Measurements from ENCODE around the gene BUB1B.

BUB1B gene

GRCh38 chr15:40245666-40246450 is 85.0 kb downstream of the BUB1B start:
- no peaks in the 10 kb centered on the region for H3K4me1 ChIP-seq (ENCODE audit: control insufficient read depth, low read length)
- no peaks in the 10 kb centered on the region for H3K9me2 ChIP-seq (replicated peaks; ENCODE audit: control insufficient read depth, low read length)
- no peaks in the 10 kb centered on the region for H3K36me3 ChIP-seq (ENCODE audit: control insufficient read depth, low read length)
- H3K79me2 ChIP-seq (ENCODE audit: control insufficient read depth, low read length) = no peaks in the 10 kb centered on the region
- H4K20me1 ChIP-seq (ENCODE audit: control insufficient read depth, insufficient read depth, low read depth, low read length) = no peaks in the 10 kb centered on the region
- no peaks in the 10 kb centered on the region for H3F3A ChIP-seq (ENCODE audit: control insufficient read depth, insufficient read depth)
- peaks cover 4% of the 10 kb centered on the region; the same call in 1 of the 2 replicates for H3K27me3 ChIP-seq (ENCODE audit: control insufficient read depth, low read length)
- H3K4me3 ChIP-seq (ENCODE audit: low read length) = no peak overlapping the region
- no peak overlapping the region for H3K27ac ChIP-seq (ENCODE audit: low read depth, low read length)
- no peak overlapping the region for H3K4me2 ChIP-seq (ENCODE audit: low read length)
- no peak for TF ChIP-seq EZH2phosphoT487 (IDR thresholded peaks at IDR 0.05; ENCODE audit: borderline replicate concordance, low read length)
- TF ChIP-seq, protein P1, sequence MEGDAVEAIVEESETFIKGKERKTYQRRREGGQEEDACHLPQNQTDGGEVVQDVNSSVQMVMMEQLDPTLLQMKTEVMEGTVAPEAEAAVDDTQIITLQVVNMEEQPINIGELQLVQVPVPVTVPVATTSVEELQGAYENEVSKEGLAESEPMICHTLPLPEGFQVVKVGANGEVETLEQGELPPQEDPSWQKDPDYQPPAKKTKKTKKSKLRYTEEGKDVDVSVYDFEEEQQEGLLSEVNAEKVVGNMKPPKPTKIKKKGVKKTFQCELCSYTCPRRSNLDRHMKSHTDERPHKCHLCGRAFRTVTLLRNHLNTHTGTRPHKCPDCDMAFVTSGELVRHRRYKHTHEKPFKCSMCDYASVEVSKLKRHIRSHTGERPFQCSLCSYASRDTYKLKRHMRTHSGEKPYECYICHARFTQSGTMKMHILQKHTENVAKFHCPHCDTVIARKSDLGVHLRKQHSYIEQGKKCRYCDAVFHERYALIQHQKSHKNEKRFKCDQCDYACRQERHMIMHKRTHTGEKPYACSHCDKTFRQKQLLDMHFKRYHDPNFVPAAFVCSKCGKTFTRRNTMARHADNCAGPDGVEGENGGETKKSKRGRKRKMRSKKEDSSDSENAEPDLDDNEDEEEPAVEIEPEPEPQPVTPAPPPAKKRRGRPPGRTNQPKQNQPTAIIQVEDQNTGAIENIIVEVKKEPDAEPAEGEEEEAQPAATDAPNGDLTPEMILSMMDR (IDR thresholded peaks at IDR 0.05; ENCODE audit: low read depth, low read length, poor library complexity, severe bottlenecking) = no peak
- no peaks in the 10 kb centered on the region for H3K9me3 ChIP-seq (ENCODE audit: control insufficient read depth, insufficient read depth, low read length)

DNA sequence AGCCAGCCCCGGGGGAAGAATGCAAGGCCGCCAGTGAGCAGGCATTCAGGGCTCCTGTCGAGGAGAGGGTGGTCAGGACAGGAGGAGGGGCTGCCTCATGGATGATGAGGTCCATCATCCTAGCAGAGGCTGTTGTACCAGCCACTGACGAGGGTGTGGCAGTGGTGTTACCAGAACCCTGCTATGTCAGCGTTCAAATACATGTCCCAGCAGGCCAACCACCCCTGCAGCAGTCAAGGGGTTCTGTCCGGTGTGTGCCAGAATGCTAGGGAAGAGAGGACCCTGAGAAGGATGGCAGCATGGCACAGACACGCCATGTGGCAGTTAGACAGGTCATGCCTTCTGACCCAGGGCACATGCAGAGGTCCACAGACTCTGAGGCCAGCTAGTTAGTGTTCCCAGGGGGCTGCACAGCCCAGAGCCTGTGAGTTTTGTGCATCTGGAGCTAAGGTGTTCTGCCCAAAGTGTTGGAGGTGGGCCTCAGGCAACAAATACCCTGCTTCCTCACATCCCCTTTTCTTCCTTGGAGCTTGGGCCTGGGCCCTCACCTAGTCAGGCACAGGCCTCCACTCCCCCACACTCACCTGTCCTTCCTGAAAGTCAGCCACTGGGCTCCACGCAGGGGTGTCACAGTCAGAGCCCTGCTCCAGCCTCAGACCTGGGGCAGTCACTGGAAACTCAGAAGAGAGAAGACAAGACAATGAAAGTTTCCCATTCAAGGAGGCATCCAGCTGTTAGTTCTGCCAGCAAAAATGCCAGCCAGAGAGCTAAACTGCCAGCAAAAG is 85.8 kb downstream of the BUB1B start:
- Histone ChIP-seq H3K27ac (ENCODE audit: low read depth, low read length) (no peak overlapping the region), H3K4me3 (ENCODE audit: low read length) (no peak overlapping the region)

DNA sequence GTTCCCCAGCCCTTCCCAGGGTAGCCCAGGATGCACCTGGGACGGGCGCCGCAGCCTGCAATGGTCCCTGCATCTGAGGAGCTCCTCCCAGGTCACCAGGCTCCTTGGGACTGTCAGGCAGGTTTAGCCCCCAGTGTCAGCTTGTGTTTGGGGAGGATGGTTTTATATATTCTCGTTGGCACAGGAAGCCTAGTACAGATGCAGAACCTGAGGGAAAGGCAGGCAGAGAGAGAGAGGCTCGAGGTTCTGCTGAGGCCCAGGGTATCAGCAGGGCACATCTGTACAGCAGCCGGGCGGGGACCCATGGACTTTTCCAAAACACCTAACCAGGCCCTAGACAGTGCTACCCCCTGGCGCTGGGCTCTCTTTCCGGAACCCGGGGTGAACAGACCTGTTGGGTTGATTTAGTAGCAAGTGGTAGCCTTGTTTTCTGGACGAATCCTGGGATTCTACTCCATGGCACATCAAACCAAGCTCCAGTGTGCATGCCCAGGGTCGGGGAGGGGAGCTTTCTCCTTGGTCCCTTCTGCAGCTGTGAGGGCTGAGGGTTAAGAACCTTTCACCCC is 86.6 kb downstream of the BUB1B start:
- Histone ChIP-seq H3K9me3 (ENCODE audit: control insufficient read depth, insufficient read depth, low read length) (no peaks in the 10 kb centered on the region), H3K36me3 (ENCODE audit: control insufficient read depth, low read length) (no peaks in the 10 kb centered on the region), H3K4me2 (ENCODE audit: low read length) (no peak overlapping the region), H4K20me1 (ENCODE audit: control insufficient read depth, insufficient read depth, low read depth, low read length) (no peaks in the 10 kb centered on the region), H3K4me3 (ENCODE audit: low read length) (no peak overlapping the region), H3K79me2 (ENCODE audit: control insufficient read depth, low read length) (no peaks in the 10 kb centered on the region), H3K4me1 (ENCODE audit: control insufficient read depth, low read length) (no peaks in the 10 kb centered on the region), H3K27me3 (ENCODE audit: control insufficient read depth, low read length) (peaks cover 18% of the 10 kb centered on the region), H3K27ac (ENCODE audit: low read depth, low read length) (no peak overlapping the region), H3F3A (ENCODE audit: control insufficient read depth, insufficient read depth) (no peaks in the 10 kb centered on the region), H3K9me2 (replicated peaks; ENCODE audit: control insufficient read depth, low read length) (no peaks in the 10 kb centered on the region)
- TF ChIP-seq, protein P1 (IDR thresholded peaks at IDR 0.05; ENCODE audit: low read depth, low read length, poor library complexity, severe bottlenecking) = no peak
- no peak for TF ChIP-seq EZH2phosphoT487 (IDR thresholded peaks at IDR 0.05; ENCODE audit: borderline replicate concordance, low read length)

More for the DNA sequence above, 85.8 kb downstream of the BUB1B start:
- H3K36me3 ChIP-seq (ENCODE audit: control insufficient read depth, low read length) = no peaks in the 10 kb centered on the region
- peaks cover 10% of the 10 kb centered on the region; the same call in 1 of the 2 replicates for H3K27me3 ChIP-seq (ENCODE audit: control insufficient read depth, low read length)
- H4K20me1 ChIP-seq (ENCODE audit: control insufficient read depth, insufficient read depth, low read depth, low read length) = no peaks in the 10 kb centered on the region
- H3F3A ChIP-seq (ENCODE audit: control insufficient read depth, insufficient read depth) = no peaks in the 10 kb centered on the region
- TF ChIP-seq, protein P1 (IDR thresholded peaks at IDR 0.05; ENCODE audit: low read depth, low read length, poor library complexity, severe bottlenecking) = no peak
- TF ChIP-seq EZH2phosphoT487 (IDR thresholded peaks at IDR 0.05; ENCODE audit: borderline replicate concordance, low read length) = no peak
- H3K9me3 ChIP-seq (ENCODE audit: control insufficient read depth, insufficient read depth, low read length) = no peaks in the 10 kb centered on the region
- H3K79me2 ChIP-seq (ENCODE audit: control insufficient read depth, low read length) = no peaks in the 10 kb centered on the region
- no peak overlapping the region for H3K4me2 ChIP-seq (ENCODE audit: low read length)
- no peaks in the 10 kb centered on the region for H3K9me2 ChIP-seq (replicated peaks; ENCODE audit: control insufficient read depth, low read length)
- H3K4me1 ChIP-seq (ENCODE audit: control insufficient read depth, low read length) = no peaks in the 10 kb centered on the region

All from DOHH2 (cell line).